Measurements from ENCODE around the gene SLC25A21.

Gene SLC25A21

DNA sequence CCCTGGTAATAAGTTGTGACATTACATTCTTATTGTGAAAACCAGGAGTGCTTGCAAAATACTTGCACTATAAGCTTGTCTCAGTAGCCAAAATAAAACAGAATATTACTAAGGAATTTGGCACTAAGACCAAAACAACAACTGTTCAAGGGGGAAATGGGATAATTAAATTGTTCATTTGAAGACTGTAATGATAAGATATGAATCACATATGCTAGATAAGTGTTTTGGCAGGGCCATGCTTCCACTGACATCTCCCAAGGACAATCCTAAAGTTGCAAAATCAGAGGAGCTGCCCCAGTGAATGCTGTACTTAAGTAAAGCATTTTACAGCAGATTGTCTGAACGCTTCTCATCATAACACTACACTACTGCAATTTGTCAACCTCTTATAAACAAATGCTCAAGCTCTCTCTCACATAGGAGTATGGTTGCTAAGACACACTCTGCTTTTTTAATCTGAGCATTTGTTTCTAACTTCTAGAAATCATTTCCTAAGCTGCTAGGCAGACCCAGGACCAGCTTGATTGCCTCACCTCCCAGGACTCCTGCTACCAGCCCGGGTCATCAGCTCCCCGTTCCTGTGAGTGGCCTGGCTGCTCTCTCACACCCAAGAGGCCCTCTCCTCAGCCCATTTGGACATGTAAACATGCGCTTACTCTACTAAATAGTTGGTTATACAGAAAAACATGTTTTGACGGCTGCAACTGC, 319.3 kb downstream of the SLC25A21 start:
- TF ChIP-seq ZNF274 (IDR thresholded peaks at IDR 0.05; ENCODE audit: low read depth, low read length) = no peak
- H3K4me3 ChIP-seq (ENCODE audit: low read length) = no peak overlapping the region

GRCh38 chr14:36848213-36848612, 324.2 kb downstream of the SLC25A21 start:
- TF ChIP-seq ZNF274 (IDR thresholded peaks at IDR 0.05; ENCODE audit: low read depth, low read length) = no peak
- no peak overlapping the region for H3K4me3 ChIP-seq (ENCODE audit: low read length)

GRCh38 chr14:36847366-36847765, 325.0 kb downstream of the SLC25A21 start:
- no peak overlapping the region for H3K4me3 ChIP-seq (ENCODE audit: low read length)
- TF ChIP-seq ZNF274 (IDR thresholded peaks at IDR 0.05; ENCODE audit: low read depth, low read length) = no peak

- no peak for TF ChIP-seq ZNF274 (IDR thresholded peaks at IDR 0.05; ENCODE audit: low read depth, low read length)
- H3K4me3 ChIP-seq (ENCODE audit: low read length) = no peak overlapping the region
These were observed 326.9 kb downstream of the SLC25A21 start for GRCh38 chr14:36845356-36846012.

- TF ChIP-seq ZNF274 (IDR thresholded peaks at IDR 0.05; ENCODE audit: low read depth, low read length) = no peak
- no peak overlapping the region for H3K4me3 ChIP-seq (ENCODE audit: low read length)
These were observed 327.8 kb downstream of the SLC25A21 start for GRCh38 chr14:36844443-36845195.

- no peak overlapping the region for H3K4me3 ChIP-seq (ENCODE audit: low read length)
- no peak for TF ChIP-seq ZNF274 (IDR thresholded peaks at IDR 0.05; ENCODE audit: low read depth, low read length)
These were observed 329.0 kb downstream of the SLC25A21 start for GRCh38 chr14:36843410-36843809.

- H3K4me3 ChIP-seq (ENCODE audit: low read length) = no peak overlapping the region
These were observed 337.3 kb downstream of the SLC25A21 start for GRCh38 chr14:36835128-36835527.

GRCh38 chr14:36834293-36834692, 338.1 kb downstream of the SLC25A21 start:
- H3K4me3 ChIP-seq (ENCODE audit: low read length) = no peak overlapping the region
- TF ChIP-seq ZNF274 (IDR thresholded peaks at IDR 0.05; ENCODE audit: low read depth, low read length) = no peak

More at GRCh38 chr14:36835128-36835527, 337.3 kb downstream of the SLC25A21 start:
- TF ChIP-seq ZNF274 (IDR thresholded peaks at IDR 0.05; ENCODE audit: low read depth, low read length) = no peak

- TF ChIP-seq ZNF274 (IDR thresholded peaks at IDR 0.05; ENCODE audit: low read depth, low read length) = no peak
- H3K4me3 ChIP-seq (ENCODE audit: low read length) = no peak overlapping the region
These were observed 342.9 kb downstream of the SLC25A21 start for GRCh38 chr14:36829547-36829946.

DNA sequence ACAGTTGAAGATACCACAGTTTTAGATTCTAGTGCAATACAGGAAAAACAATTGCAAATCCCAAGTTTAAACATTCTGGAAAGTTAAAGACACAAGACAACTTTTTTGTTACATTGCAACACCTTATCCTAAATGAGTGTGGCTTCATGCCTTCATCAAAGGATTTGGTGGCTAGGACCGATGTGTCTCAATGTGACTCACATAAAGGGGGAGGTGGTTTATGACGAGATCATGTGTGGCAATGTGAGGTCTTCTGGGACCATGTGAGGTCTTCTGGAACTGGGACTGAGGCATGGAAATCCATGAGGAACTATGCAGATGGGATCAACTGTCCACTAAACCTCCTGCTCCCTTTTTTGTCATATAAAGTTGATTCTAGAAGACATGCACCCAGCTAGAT, 344.5 kb downstream of the SLC25A21 start:
- H3K4me3 ChIP-seq (ENCODE audit: low read length) = no peak overlapping the region
- TF ChIP-seq ZNF274 (IDR thresholded peaks at IDR 0.05; ENCODE audit: low read depth, low read length) = no peak

GRCh38 chr14:36826614-36827013, 345.8 kb downstream of the SLC25A21 start:
- TF ChIP-seq ZNF274 (IDR thresholded peaks at IDR 0.05; ENCODE audit: low read depth, low read length) = no peak

GRCh38 chr14:36824854-36825253, 347.6 kb downstream of the SLC25A21 start:
- no peak overlapping the region for H3K4me3 ChIP-seq (ENCODE audit: low read length)
- TF ChIP-seq ZNF274 (IDR thresholded peaks at IDR 0.05; ENCODE audit: low read depth, low read length) = no peak

More at GRCh38 chr14:36826614-36827013, 345.8 kb downstream of the SLC25A21 start:
- no peak overlapping the region for H3K4me3 ChIP-seq (ENCODE audit: low read length)

DNA sequence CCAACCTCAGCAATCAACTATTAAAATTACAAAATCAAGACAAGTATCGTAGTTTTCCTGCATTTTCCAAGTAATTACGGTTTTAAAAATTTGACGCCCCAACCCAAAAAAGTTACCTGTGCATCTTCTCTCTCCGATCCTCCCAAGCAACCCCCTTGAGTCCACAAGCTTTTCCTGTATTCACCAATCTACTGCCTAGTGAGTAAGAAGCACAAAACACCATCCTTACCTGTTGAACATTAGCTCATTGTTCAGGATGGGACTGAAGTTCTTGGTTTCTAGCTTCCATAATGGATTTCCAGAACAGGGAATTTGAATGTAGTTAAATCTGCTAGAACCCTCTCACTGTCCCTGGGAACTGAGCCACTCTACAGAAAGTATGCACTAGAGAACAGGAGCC, 348.8 kb downstream of the SLC25A21 start:
- TF ChIP-seq ZNF274 (IDR thresholded peaks at IDR 0.05; ENCODE audit: low read depth, low read length) = no peak
- no peak overlapping the region for H3K4me3 ChIP-seq (ENCODE audit: low read length)

DNA sequence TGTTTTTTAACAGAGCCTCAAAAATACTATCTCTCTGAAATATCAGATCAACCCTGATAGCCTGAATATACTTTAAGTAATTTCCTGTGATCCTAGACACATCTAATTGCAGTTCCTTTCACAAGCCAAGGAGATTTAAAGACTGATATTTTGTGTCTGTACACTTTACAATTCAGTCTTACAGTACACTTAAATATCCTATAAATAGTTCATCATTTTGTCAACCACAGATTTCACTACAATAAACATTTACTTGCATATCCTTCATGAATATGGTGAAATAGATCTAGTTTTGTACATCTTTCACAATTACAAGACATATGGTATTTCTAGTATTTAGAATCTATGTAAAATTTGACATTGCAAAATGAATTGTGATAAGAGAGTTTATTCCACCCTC, 349.7 kb downstream of the SLC25A21 start:
- no peak overlapping the region for H3K4me3 ChIP-seq (ENCODE audit: low read length)
- TF ChIP-seq ZNF274 (IDR thresholded peaks at IDR 0.05; ENCODE audit: low read depth, low read length) = no peak

GRCh38 chr14:36820901-36821300, 351.5 kb downstream of the SLC25A21 start:
- no peak for TF ChIP-seq ZNF274 (IDR thresholded peaks at IDR 0.05; ENCODE audit: low read depth, low read length)
- no peak overlapping the region for H3K4me3 ChIP-seq (ENCODE audit: low read length)
